Measurements from ENCODE around the gene GRAP2. TPM values are rescaled to one million over a fixed set of nuclear protein-coding genes. Genes with fewer than 3 reads are reported as not detected.

GRAP2 gene
- total and polyA plus RNA-seq, 2 donors (not counting 3 experiments of a cell fraction or from before 2014, with no cell fraction given), result 0.04 TPM; not detected in 1

GRCh38 chr22:39974065-39974464, 73.2 kb downstream of the GRAP2 start:
- no peaks in the 10 kb centered on the region for H3K4me1 ChIP-seq (ENCODE audit: control insufficient read depth, extremely low read depth, insufficient read depth, low read length)
- dilution Hi-C loops (cut with MboI; ENCODE audit: extremely low pct_ligation_motif_present, low sequenced_read_pairs) (no loop called here), intact Hi-C loops (cut with micrococcal nuclease) (no loop called here)
- H3K27ac ChIP-seq (ENCODE audit: insufficient read depth, low read depth, low read length), result no peak overlapping the region
- no peak overlapping the region for H3K9ac ChIP-seq (replicated peaks; ENCODE audit: extremely low read depth, insufficient read depth, low read length)
- H3K4me3 ChIP-seq (replicated peaks in 1 of 3; ENCODE audit: insufficient read depth in 1 of 3, low read depth in 1 of 3, low read length in 3 of 3), result no peak overlapping the region
- no peaks in the 10 kb centered on the region for H3K36me3 ChIP-seq (ENCODE audit: control insufficient read depth in 2 of 2, extremely low read depth in 1 of 2, insufficient read depth in 2 of 2, low read length in 2 of 2)
- H3K27me3 ChIP-seq (ENCODE audit: control insufficient read depth in 2 of 2, insufficient read depth in 2 of 2, low read length in 2 of 2), result peaks cover 7 to 21% of the 10 kb centered on the region in 2 experiments
- no peaks in the 10 kb centered on the region for H3K79me2 ChIP-seq (ENCODE audit: control insufficient read depth, insufficient read depth, low read length)
- DNase-seq (ENCODE audit: low read depth, low spot score) (no peak), FAIRE-seq (no peak)
- no TSS peak for BruUV-seq (replicated peaks)
- TF ChIP-seq POLR2AphosphoS5 (IDR thresholded peaks at IDR 0.05; ENCODE audit: insufficient read depth, low read depth, low read length) (no peak), MAX (IDR thresholded peaks at IDR 0.05; ENCODE audit: insufficient read depth, insufficient read length) (no peak), EZH2 (IDR thresholded peaks at IDR 0.05; ENCODE audit: borderline replicate concordance, low read depth, low read length, severe bottlenecking) (no peak), POLR2A (IDR thresholded peaks at IDR 0.05; ENCODE audit: low read depth, low read length) (no peak), JUN (IDR thresholded peaks at IDR 0.05; ENCODE audit: borderline replicate concordance, insufficient read depth, insufficient read length, low read depth) (peak; percentile 50), MYC (IDR thresholded peaks at IDR 0.05; ENCODE audit: low read depth, low read length) (no peak)
- ChIA-PET POLR2A (no interaction called here), CTCF (interaction anchor here (0.8 to 1.7 kb wide), 2 partner anchors 9 to 51 kb away, joined by 4 to 7 read pairs; no protein-coding TSS in a partner anchor)
- H3K9me1 ChIP-seq (replicated peaks; ENCODE audit: control insufficient read depth, extremely low read depth, insufficient read depth, low read length), result no peaks in the 10 kb centered on the region
- no peak overlapping the region for H2AFZ ChIP-seq (ENCODE audit: low read depth, low read length)
- H4K20me1 ChIP-seq (replicated peaks; ENCODE audit: control insufficient read depth, extremely low read depth, insufficient read depth, low read length), result no peaks in the 10 kb centered on the region
- no peaks in the 10 kb centered on the region for H3K9me3 ChIP-seq (replicated peaks; ENCODE audit: control insufficient read depth, insufficient read depth, low read length)
- H3K4me2 ChIP-seq (ENCODE audit: insufficient read depth, low read length), result no peak overlapping the region

- peaks cover 5 to 13% of the 10 kb centered on the region in 2 experiments for H3K27me3 ChIP-seq (ENCODE audit: control insufficient read depth in 2 of 2, insufficient read depth in 2 of 2, low read length in 2 of 2)
Measured at GRCh38 chr22:39979048-39979447, 78.2 kb downstream of the GRAP2 start.

More at GRCh38 chr22:39979048-39979447, 78.2 kb downstream of the GRAP2 start:
- Histone ChIP-seq H3K4me3 (replicated peaks in 1 of 3; ENCODE audit: insufficient read depth in 1 of 3, low read depth in 1 of 3, low read length in 3 of 3) (no peak overlapping the region), H3K9me1 (replicated peaks; ENCODE audit: control insufficient read depth, extremely low read depth, insufficient read depth, low read length) (no peaks in the 10 kb centered on the region), H3K4me1 (ENCODE audit: control insufficient read depth, extremely low read depth, insufficient read depth, low read length) (no peaks in the 10 kb centered on the region), H3K36me3 (ENCODE audit: control insufficient read depth in 2 of 2, extremely low read depth in 1 of 2, insufficient read depth in 2 of 2, low read length in 2 of 2) (no peaks in the 10 kb centered on the region), H4K20me1 (replicated peaks; ENCODE audit: control insufficient read depth, extremely low read depth, insufficient read depth, low read length) (no peaks in the 10 kb centered on the region), H3K27ac (ENCODE audit: insufficient read depth, low read depth, low read length) (no peak overlapping the region), H3K79me2 (ENCODE audit: control insufficient read depth, insufficient read depth, low read length) (no peaks in the 10 kb centered on the region), H2AFZ (ENCODE audit: low read depth, low read length) (no peak overlapping the region), H3K9me3 (replicated peaks; ENCODE audit: control insufficient read depth, insufficient read depth, low read length) (no peaks in the 10 kb centered on the region), H3K4me2 (ENCODE audit: insufficient read depth, low read length) (no peak overlapping the region), H3K9ac (replicated peaks; ENCODE audit: extremely low read depth, insufficient read depth, low read length) (no peak overlapping the region)
- FAIRE-seq, result no peak
- dilution Hi-C loops (cut with MboI; ENCODE audit: extremely low pct_ligation_motif_present, low sequenced_read_pairs) (no loop called here), intact Hi-C loops (cut with micrococcal nuclease) (no loop called here)
- BruUV-seq (replicated peaks), result no TSS peak
- ChIA-PET CTCF (no interaction called here), POLR2A (no interaction called here)
- no peak for DNase-seq (ENCODE audit: low read depth, low spot score)
- no peak for TF ChIP-seq POLR2A (IDR thresholded peaks at IDR 0.05; ENCODE audit: low read depth, low read length)
- no peak for TF ChIP-seq FOS (IDR thresholded peaks at IDR 0.05; ENCODE audit: borderline replicate concordance, insufficient read depth, low read length)
- TF ChIP-seq POLR2AphosphoS5 (IDR thresholded peaks at IDR 0.05; ENCODE audit: insufficient read depth, low read depth, low read length), result no peak
- no peak for TF ChIP-seq MAX (IDR thresholded peaks at IDR 0.05; ENCODE audit: insufficient read depth, insufficient read length)
- no peak for TF ChIP-seq JUN (IDR thresholded peaks at IDR 0.05; ENCODE audit: borderline replicate concordance, insufficient read depth, insufficient read length, low read depth)
- no peak for TF ChIP-seq EZH2 (IDR thresholded peaks at IDR 0.05; ENCODE audit: borderline replicate concordance, low read depth, low read length, severe bottlenecking)
- no peak for TF ChIP-seq CTCF (IDR thresholded peaks at IDR 0.05; ENCODE audit: extremely low read depth in 1 of 2, insufficient read depth in 1 of 2, low read depth in 1 of 2, low read length in 2 of 2)
- no peak for TF ChIP-seq GATA2 (IDR thresholded peaks at IDR 0.05; ENCODE audit: insufficient read depth, insufficient read length, low read depth, low read length)
- no peak for TF ChIP-seq MYC (IDR thresholded peaks at IDR 0.05; ENCODE audit: low read depth, low read length)

Measured in endothelial cell of umbilical vein (primary cell).